Trophoblast cell (in vitro differentiated cells and primary cell): Measurements from ENCODE around the gene MSRB2.

Source experiments
- DNase-seq, 2 donors: peaks; one replicate each; pipeline ENCODE4 v3.0.0-alpha.2; 2016
- H2AFZ ChIP-seq: 2 replicates; pipeline ENCODE4 v1.6.1; 2013; ENCODE audit warnings: low read length, moderate library complexity, mild to moderate bottlenecking; ENCODE audit not compliant: insufficient read depth, poor library complexity
- H2AK5ac ChIP-seq: 2 replicates; pipeline ENCODE4 v1.6.1; 2013; ENCODE audit warnings: mild to moderate bottlenecking, low read length
- H2BK120ac ChIP-seq: 2 replicates; pipeline ENCODE4 v1.6.1; 2013; ENCODE audit warnings: low read length, mild to moderate bottlenecking, moderate library complexity; ENCODE audit not compliant: insufficient read depth, poor library complexity
- H2BK12ac ChIP-seq: 2 replicates; pipeline ENCODE4 v1.6.1; 2013; ENCODE audit warnings: mild to moderate bottlenecking, low read length, moderate library complexity
- H2BK5ac ChIP-seq: 2 replicates; pipeline ENCODE4 v1.6.1; 2013; ENCODE audit warnings: low read length, low read depth, moderate library complexity, mild to moderate bottlenecking; ENCODE audit not compliant: poor library complexity
- H3K14ac ChIP-seq: 2 replicates; pipeline ENCODE4 v1.6.1; 2013; ENCODE audit warnings: mild to moderate bottlenecking, low read length
- H3K18ac ChIP-seq: 2 replicates; pipeline ENCODE4 v1.6.1; 2013; ENCODE audit warnings: mild to moderate bottlenecking, low read length
- H3K23ac ChIP-seq: 2 replicates; pipeline ENCODE4 v1.6.1; 2013; ENCODE audit warnings: low read length
- H3K27ac ChIP-seq: 2 replicates; pipeline ENCODE4 v1.5.1; 2013; ENCODE audit warnings: low read depth, mild to moderate bottlenecking, inconsistent platforms, low read length, moderate library complexity
- H3K27me3 ChIP-seq: 2 replicates; pipeline ENCODE4 v1.6.1; 2013; ENCODE audit warnings: inconsistent platforms, mild to moderate bottlenecking, low read length, moderate library complexity; ENCODE audit not compliant: insufficient read depth
- H3K36me3 ChIP-seq, 2 experiments: 1 replicate in 1 of 2; 2 replicates in 1 of 2; pipeline ENCODE4 v1.6.1; 2013; ENCODE audit warnings: low read length in 2 of 2, mild to moderate bottlenecking in 2 of 2, moderate library complexity in 1 of 2; ENCODE audit not compliant: insufficient read depth in 2 of 2, control insufficient read depth in 1 of 2
- H3K4ac ChIP-seq: 2 replicates; pipeline ENCODE4 v1.6.1; 2013; ENCODE audit warnings: low read depth, mild to moderate bottlenecking, low read length, moderate library complexity
- H3K4me1 ChIP-seq, 2 experiments: 1 replicate in 1 of 2; 2 replicates in 1 of 2; pipeline ENCODE4 v1.6.1; 2013; ENCODE audit warnings: low read length in 2 of 2, mild to moderate bottlenecking in 2 of 2, moderate library complexity in 1 of 2; ENCODE audit not compliant: insufficient read depth in 2 of 2, control insufficient read depth in 1 of 2
- H3K4me2 ChIP-seq: 2 replicates; pipeline ENCODE4 v1.6.1; 2013; ENCODE audit warnings: inconsistent platforms, mild to moderate bottlenecking, low read length, moderate library complexity
- H3K4me3 ChIP-seq: 2 replicates; pipeline ENCODE4 v1.5.1; 2013; ENCODE audit warnings: mild to moderate bottlenecking, low read depth, low read length, inconsistent platforms
- H3K79me1 ChIP-seq: one replicate; pipeline ENCODE4 v1.6.1; 2013; ENCODE audit warnings: low read length
- H3K79me2 ChIP-seq: 2 replicates; pipeline ENCODE4 v1.6.1; 2013; ENCODE audit warnings: low read length, mild to moderate bottlenecking; ENCODE audit not compliant: control insufficient read depth, insufficient read depth, poor library complexity
- H3K9ac ChIP-seq: 2 replicates; pipeline ENCODE4 v1.6.1; 2013; ENCODE audit warnings: mild to moderate bottlenecking, low read length
- H3K9me3 ChIP-seq: 2 replicates; pipeline ENCODE4 v1.6.1; 2013; ENCODE audit warnings: low read depth, mild to moderate bottlenecking, control low read depth, inconsistent platforms, low read length; ENCODE audit not compliant: insufficient read depth
- H4K12ac ChIP-seq: 2 replicates; pipeline ENCODE4 v1.6.1; 2013; ENCODE audit warnings: low read depth, mild to moderate bottlenecking, low read length, moderate library complexity
- H4K8ac ChIP-seq: 2 replicates; pipeline ENCODE4 v1.6.1; 2013; ENCODE audit warnings: low read depth, mild to moderate bottlenecking, low read length, moderate library complexity
- H4K91ac ChIP-seq: one replicate; pipeline ENCODE4 v1.6.1; 2013; ENCODE audit warnings: low read depth, mild to moderate bottlenecking, low read length, moderate library complexity
- WGBS: extraction: QIAGEN DNeasy Blood & Tissue Kit; methylation state at CpG from one replicate; pipeline ENCODE4 v1.1.7; 2013; ENCODE audit warnings: missing lambda C conversion rate; ENCODE audit not compliant: insufficient read length, insufficient coverage; ENCODE audit errors: extremely low coverage; 5-methylcytosine and 5-hydroxymethylcytosine counted together

MSRB2 gene

DNA sequence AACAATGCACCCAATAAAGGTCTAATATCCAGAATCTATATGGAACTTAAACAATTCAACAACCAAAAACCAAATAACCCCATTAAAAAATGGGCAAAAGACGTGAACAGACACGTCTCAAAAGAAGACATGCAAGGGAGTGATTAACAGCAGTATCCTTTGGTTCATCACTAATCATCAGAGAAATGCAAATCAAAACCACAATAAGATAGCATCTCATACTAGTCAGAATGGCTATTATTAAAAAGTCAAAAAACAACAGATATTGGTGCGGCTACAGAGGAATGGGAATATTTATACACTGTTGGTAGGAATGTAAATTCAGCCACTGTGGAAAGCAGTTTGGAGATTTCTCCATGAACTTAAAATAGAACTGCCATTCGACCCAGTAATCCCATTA is 46.6 kb downstream of the MSRB2 start:
- Histone ChIP-seq H2AK5ac (no peak overlapping the region), H4K12ac (no peak overlapping the region), H3K4me3 (no peak overlapping the region), H3K9me3 (no peaks in the 10 kb centered on the region), H3K79me1 (no peaks in the 10 kb centered on the region), H3K36me3 (no peaks in the 10 kb centered on the region), H3K4ac (no peak overlapping the region), H2BK12ac (no peak overlapping the region), H3K9ac (no peak overlapping the region), H3K4me2 (no peak overlapping the region), H2BK120ac (no peak overlapping the region), H3K14ac (no peak overlapping the region), H3K79me2 (no peaks in the 10 kb centered on the region), H4K91ac (no peak overlapping the region), H2AFZ (no peak overlapping the region), H3K27me3 (no peaks in the 10 kb centered on the region), H3K18ac (no peak overlapping the region), H4K8ac (no peak overlapping the region), H3K4me1 (no peaks in the 10 kb centered on the region), H3K23ac (no peak overlapping the region), H2BK5ac (no peak overlapping the region), H3K27ac (no peak overlapping the region)
- DNase-seq, result no peak
- no CpG with 5 or more reads among the region's 4 CpGs for WGBS

- Histone ChIP-seq H3K79me2 (no peaks in the 10 kb centered on the region), H3K9ac (no peak overlapping the region)
Observed at GRCh38 chr10:23146258-23146657, 50.9 kb downstream of the MSRB2 start.

GRCh38 chr10:23147035-23147434 is 51.7 kb downstream of the MSRB2 start:
- no peak overlapping the region for H2AFZ ChIP-seq
- no peak overlapping the region for H2BK12ac ChIP-seq
- peaks cover 2% of the 10 kb centered on the region for H3K9me3 ChIP-seq
- H4K91ac ChIP-seq, result no peak overlapping the region
- H3K14ac ChIP-seq, result no peak overlapping the region
- no peaks in the 10 kb centered on the region for H3K79me1 ChIP-seq
- H3K4me3 ChIP-seq, result no peak overlapping the region
- DNase-seq, result no peak
- H4K12ac ChIP-seq, result no peak overlapping the region
- H2BK5ac ChIP-seq, result no peak overlapping the region
- no peak overlapping the region for H2BK120ac ChIP-seq
- no peaks in the 10 kb centered on the region for H3K36me3 ChIP-seq
- H3K9ac ChIP-seq, result no peak overlapping the region
- no peak overlapping the region for H4K8ac ChIP-seq
- no peak overlapping the region for H3K4ac ChIP-seq
- no peak overlapping the region for H3K18ac ChIP-seq
- no peaks in the 10 kb centered on the region for H3K27me3 ChIP-seq
- no peak overlapping the region for H2AK5ac ChIP-seq
- no peak overlapping the region for H3K4me2 ChIP-seq
- H3K79me2 ChIP-seq, result no peaks in the 10 kb centered on the region
- H3K27ac ChIP-seq, result no peak overlapping the region
- no CpG with 5 or more reads among the region's 6 CpGs for WGBS
- peaks cover 0 to 5% of the 10 kb centered on the region in 2 experiments for H3K4me1 ChIP-seq
- H3K23ac ChIP-seq, result no peak overlapping the region

More at GRCh38 chr10:23146258-23146657, 50.9 kb downstream of the MSRB2 start:
- H2BK5ac ChIP-seq, result no peak overlapping the region
- H3K36me3 ChIP-seq, result no peaks in the 10 kb centered on the region
- H3K4me3 ChIP-seq, result no peak overlapping the region
- no peaks in the 10 kb centered on the region for H3K27me3 ChIP-seq
- no peak overlapping the region for H2BK12ac ChIP-seq
- no peak overlapping the region for H3K23ac ChIP-seq
- no peak overlapping the region for H4K8ac ChIP-seq
- no peak overlapping the region for H3K18ac ChIP-seq
- no peak overlapping the region for H3K14ac ChIP-seq
- H3K79me1 ChIP-seq, result no peaks in the 10 kb centered on the region
- H4K12ac ChIP-seq, result no peak overlapping the region
- no peak overlapping the region for H3K4me2 ChIP-seq
- H3K4me1 ChIP-seq, result peaks cover 0 to 5% of the 10 kb centered on the region in 2 experiments
- no peak overlapping the region for H4K91ac ChIP-seq
- H3K27ac ChIP-seq, result no peak overlapping the region
- no peak overlapping the region for H3K4ac ChIP-seq
- no peak overlapping the region for H2BK120ac ChIP-seq
- DNase-seq, result no peak
- no peak overlapping the region for H2AK5ac ChIP-seq
- no peak overlapping the region for H2AFZ ChIP-seq
- WGBS, result no CpG with 5 or more reads among the region's 9 CpGs
- H3K9me3 ChIP-seq, result peaks cover 2% of the 10 kb centered on the region

- no peak overlapping the region for H3K27ac ChIP-seq
Observed at GRCh38 chr10:23148214-23148613, 52.8 kb downstream of the MSRB2 start.

More at GRCh38 chr10:23148214-23148613, 52.8 kb downstream of the MSRB2 start:
- H3K79me2 ChIP-seq, result no peaks in the 10 kb centered on the region
- no peaks in the 10 kb centered on the region for H3K27me3 ChIP-seq
- H3K23ac ChIP-seq, result no peak overlapping the region
- no peak overlapping the region for H3K4ac ChIP-seq
- no peak overlapping the region for H2AK5ac ChIP-seq
- H2BK5ac ChIP-seq, result no peak overlapping the region
- no peak overlapping the region for H3K18ac ChIP-seq
- H3K36me3 ChIP-seq, result no peaks in the 10 kb centered on the region
- H3K4me2 ChIP-seq, result no peak overlapping the region
- DNase-seq, result no peak
- H3K4me3 ChIP-seq, result peak overlapping the region; percentile 25
- H3K9ac ChIP-seq, result no peak overlapping the region
- H3K14ac ChIP-seq, result no peak overlapping the region
- H3K4me1 ChIP-seq, result peaks cover 0 to 5% of the 10 kb centered on the region in 2 experiments
- no CpG with 5 or more reads among the region's 19 CpGs for WGBS
- H3K79me1 ChIP-seq, result no peaks in the 10 kb centered on the region
- H4K8ac ChIP-seq, result no peak overlapping the region
- H3K9me3 ChIP-seq, result peaks cover 2% of the 10 kb centered on the region
- H2BK12ac ChIP-seq, result no peak overlapping the region
- no peak overlapping the region for H4K91ac ChIP-seq
- H2BK120ac ChIP-seq, result no peak overlapping the region
- no peak overlapping the region for H2AFZ ChIP-seq
- no peak overlapping the region for H4K12ac ChIP-seq
